ENCODE results near the gene MYCBPAP.

MYCBPAP gene

DNA sequence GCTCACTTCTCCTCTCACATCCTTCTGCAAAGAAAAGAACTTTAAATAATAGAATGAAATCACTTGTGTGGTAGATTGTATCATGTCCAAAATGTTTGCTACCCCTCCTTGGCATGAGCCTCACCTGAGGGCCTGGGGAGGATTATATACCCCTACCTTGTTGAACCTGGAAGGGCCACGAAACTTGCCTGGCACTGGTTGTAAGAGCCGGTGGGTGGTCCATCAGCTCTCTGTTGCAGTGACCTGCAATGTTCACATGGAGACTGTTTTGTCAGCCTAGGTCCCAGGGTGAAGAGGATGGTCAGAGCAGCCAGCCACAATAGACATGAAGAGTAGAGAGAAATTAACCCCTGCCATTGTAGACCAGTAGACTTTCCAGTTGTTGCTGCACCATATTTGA is 19.4 kb upstream of the MYCBPAP start:
- DNase-seq (ENCODE audit: low read depth in 2 of 2) = no peak

- DNase-seq (ENCODE audit: low read depth in 2 of 2) = no peak
These were observed 16.7 kb upstream of the MYCBPAP start for GRCh38 chr17:50491505-50491904.

DNA sequence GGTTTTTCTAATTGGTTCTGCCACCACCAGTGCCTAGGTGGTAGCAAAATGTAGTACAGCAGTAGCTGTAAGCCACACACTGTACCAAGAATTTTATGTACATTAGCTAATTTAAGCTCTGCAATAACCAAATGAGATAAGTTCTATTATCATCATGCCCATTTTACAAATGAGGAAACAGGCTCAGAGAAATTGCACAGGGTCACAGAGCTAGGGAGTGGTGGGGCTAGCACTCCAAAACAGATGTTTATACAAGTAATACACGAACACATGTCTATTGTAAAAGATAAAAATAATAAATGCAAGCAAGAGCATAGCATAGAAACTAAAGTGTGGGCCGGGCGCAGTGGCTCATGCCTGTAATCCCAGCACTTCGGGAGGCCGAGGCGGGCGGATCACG is 16.0 kb upstream of the MYCBPAP start:
- no peak for DNase-seq (ENCODE audit: low read depth in 2 of 2)

- DNase-seq (ENCODE audit: low read depth in 2 of 2) = no peak
These were observed 14.5 kb upstream of the MYCBPAP start for GRCh38 chr17:50493744-50494143.

DNA sequence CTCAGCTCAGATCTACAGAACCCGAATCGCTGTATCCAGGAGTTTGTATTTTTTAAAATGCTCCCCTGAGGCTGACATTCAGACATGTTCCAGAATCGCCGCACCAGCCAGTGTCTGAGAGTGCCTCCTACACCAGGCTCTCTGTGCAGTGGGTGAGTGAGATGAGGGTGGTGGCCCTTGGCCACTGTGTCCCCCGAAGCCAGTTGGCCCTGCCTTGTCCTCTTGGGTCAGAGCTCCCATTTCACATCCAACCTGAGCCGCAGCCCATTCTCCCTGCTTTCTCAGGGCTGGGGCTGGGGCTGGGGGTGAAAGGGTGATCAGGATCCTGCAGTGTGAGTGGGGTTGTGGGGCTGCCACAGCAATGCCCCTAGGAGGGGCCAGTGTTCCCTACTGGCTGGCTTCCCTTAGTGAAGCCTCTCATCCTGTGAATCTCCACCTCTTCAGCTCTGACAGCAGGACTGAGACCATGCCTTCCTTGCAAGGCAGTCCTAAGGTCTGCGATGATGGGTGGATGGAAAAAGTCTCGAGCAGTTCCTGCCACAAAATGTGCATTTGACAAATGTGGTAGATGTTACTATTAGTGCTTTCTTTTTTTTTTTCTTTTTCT is 12.9 kb upstream of the MYCBPAP start:
- no peak for DNase-seq (ENCODE audit: low read depth in 2 of 2)

- DNase-seq (ENCODE audit: low read depth in 2 of 2) = no peak
These were observed 12.3 kb upstream of the MYCBPAP start for GRCh38 chr17:50495918-50496317.

DNA sequence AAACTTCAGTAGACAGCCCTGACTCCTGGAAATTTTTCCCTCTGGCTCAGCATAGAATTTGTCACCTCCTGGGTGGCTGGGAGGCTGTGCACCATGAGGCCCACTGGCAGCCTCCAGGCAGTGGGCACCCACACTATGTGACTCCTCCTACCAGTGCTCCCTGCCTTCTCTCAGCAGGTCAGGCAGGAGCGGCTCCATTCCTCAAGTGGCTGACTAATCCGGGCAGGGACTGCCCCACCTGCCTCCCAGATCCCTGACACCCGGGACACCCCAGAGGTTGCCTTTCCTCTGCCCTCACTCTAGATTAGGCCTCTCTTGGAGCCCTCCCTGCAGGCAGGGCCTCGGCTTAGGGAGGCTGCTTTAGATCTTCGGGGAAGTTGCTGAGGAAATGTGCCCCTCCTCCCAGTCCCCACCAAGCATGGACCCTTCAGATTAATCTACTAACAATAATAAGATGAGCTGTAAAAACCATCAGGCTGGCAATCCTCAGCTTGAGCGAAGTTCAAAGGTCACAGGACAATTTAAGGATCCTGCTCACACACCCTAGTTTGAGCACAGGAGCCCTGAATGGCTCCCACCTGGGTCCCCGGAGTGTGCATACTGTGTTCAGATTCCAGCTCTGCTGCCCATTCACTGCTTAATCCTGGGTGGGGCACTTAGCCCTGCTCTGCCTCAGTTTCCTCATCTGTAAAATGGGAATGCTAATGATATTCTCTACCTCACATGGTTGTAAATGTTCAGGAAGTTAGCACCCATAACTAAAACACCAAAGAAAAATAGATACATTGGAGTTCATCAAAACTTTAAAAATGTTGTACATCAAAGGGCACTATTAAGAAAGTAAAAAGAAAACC is 10.0 kb upstream of the MYCBPAP start:
- no peak for DNase-seq (ENCODE audit: low read depth in 2 of 2)

DNA sequence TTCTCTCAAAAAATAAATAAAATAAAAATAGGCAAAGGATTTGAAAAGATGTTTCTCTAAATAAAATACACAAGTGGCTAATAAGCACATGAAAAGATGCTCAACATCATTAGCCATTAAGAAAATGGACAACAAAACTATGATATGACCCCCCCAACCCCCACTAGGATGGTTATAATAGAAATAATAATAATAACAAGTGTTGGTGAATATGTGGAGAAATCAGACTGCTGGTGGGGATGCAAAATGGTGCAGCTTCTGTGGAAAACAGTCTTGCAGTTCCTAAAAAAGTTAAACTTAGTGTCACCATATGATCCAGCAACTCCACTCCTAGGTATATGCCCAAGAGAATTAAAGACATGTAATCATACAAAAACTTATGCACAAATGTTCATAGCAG is 9.0 kb upstream of the MYCBPAP start:
- DNase-seq (ENCODE audit: low read depth in 2 of 2) = no peak

DNA sequence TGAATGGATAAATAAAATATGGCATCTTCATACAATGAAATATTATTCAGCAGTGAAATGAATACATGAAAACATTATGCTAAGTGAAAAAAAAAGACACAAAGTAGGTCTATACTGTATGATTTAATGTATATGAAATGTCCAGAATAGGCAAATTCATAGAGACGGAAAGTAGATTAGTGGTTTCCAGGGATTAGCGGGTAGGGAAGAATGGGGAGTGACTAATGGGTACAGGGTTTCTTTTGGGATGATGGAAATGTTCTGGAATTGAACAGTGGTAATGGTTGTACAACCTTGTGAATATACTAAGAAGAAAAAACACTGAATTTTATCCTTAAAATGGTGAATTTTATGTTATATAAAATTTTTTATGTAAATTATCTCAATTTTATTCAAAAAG is 8.5 kb upstream of the MYCBPAP start:
- DNase-seq (ENCODE audit: low read depth in 2 of 2) = no peak

GRCh38 chr17:50501054-50501453 is 7.2 kb upstream of the MYCBPAP start:
- no peak for DNase-seq (ENCODE audit: low read depth in 2 of 2)

DNA sequence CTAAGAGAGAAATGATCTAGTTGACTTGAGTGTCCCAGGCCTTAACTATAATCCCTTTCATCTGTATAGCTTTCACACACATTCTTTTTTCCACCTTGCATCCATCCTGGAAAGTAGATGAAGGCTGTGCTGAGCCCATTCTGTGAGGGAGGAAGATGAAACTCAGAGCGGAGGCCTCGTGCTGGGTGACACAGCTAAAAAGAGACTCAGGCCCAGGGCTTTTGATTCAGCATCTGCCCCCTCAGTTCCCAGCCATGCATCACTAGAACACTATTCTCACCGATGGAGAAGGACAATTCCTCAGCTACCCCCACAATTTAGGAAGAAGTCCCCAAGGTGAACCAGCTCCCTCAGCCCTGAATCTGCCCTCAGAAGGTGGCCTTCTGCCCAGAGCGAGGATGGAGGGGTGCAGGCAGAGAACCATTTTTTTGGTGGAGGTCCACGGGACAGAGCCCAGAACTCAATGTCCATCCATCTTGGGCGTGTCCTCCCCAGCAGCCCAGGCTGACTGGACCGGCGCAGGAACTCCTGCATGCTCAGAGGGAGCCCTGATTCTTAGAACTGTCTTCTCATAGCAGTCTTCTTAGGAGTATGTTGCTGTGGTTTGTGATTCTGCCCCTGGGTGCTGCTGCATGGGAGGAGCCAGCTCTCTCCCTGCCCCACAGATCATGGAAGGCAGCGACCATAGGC is 5.8 kb upstream of the MYCBPAP start:
- no peak for DNase-seq (ENCODE audit: low read depth in 2 of 2)

DNA sequence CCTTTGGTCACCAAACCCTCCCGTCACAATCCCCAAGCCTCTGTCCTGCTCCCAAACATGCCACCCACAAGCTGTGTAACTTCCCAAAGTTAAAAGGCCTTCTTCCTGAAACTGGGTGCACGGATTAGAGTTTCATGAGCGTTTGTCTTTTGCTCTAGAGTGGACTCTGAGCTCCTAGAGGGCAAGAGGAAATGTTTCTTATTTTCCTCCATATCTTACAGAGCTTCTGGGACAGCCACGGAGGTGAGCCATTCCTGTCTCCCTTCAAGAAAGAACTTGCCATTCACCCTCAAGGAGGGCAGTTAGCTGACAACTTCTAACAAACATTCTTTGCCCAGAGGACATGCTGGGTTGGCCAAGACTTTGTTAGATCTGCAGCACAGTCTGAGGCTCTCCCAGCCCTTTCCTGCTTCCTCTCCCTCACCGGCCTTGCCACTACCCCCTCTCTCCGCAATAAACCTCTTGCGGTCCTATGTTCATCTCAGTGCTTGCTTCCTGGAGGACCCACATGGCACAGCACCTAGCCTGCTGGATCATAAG is 2.6 kb upstream of the MYCBPAP start:
- DNase-seq (ENCODE audit: low read depth in 2 of 2) = no peak

DNA sequence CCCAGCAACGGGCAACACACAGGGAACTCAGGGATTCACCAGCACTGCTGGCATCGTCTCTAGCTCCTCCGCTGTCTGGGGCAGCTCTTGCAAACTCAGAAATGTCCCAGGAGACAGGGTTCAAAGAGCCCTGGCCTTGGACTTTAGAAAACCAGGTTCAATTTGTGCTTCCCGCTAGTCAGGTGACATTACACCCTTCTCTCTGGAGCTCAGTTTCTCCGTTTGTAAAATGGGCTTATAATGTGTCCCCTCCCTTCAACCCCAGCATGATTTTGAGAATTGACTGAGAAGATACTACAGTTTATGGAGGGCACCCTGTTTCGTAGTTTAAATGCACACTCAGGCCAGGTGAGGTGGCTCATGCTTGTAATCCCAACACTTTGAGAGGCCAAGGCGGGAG is 1.9 kb upstream of the MYCBPAP start:
- no peak for DNase-seq (ENCODE audit: low read depth in 2 of 2)

DNA sequence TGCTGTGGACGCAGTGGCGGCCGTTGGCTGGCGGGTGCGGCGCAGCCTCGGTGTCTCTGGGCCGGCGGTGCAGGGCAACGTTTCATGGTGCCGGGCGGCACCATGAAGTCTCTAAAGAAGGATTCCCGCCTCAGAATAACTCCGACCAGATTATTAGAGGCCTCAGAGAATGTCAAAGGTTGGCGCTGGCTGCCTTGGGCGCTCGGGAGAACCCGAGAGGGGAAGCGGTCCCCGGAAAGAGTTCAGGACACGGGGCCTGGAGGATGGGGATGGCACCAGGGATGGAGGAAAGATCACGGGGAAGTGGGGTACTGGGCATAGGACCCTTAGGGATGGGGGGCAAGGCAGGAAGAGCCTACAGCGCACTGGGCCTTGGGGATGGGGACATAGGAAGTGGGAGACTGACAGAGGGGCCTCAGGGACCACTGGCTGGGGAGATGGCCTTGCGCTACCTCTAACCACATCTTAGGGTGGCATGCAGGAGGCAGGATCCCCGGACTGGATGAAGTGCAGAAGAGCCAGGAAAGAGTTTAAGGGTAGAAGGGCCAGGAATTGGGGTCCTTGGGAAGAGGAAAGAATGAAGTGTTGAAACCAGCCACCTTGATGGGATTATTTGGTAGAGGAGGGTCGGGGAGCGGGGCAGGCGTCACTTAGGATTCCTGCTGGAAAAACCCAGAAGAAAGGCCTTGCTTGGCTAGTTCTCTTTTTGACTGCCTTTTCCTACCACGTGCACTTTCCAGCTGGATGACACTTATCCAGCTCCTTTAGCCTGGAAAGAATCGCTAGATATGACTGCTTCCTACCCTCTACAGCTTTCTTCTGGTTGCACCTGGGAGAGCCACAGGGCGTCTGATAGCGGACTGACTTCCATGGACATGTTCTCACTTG is 578 bp downstream of the MYCBPAP start:
- no peak for DNase-seq (ENCODE audit: low read depth in 2 of 2)

DNA sequence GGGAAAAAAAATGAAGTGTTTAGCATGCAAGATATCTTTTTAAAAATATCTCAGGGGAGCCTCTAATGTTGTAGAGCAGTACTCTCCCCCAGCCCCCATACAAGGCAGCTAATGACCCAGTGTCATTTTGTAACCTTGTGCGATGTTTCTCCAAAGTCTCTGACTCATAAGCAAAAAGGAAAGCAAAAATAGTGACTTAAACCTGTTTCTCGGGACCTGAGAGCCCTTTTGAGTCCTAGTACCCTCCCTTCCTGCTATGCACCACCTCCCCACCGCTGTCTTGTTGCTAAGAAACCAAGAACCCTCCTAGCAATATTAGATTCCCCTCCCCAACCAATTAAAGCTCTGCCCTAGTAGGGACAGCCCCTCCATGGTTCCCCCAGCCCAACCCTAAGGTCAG is 2.8 kb downstream of the MYCBPAP start:
- no peak for DNase-seq (ENCODE audit: low read depth in 2 of 2)

- DNase-seq (ENCODE audit: low read depth in 2 of 2) = no peak
These were observed 5.3 kb downstream of the MYCBPAP start for GRCh38 chr17:50513495-50513894.

- DNase-seq (ENCODE audit: low read depth in 2 of 2) = no peak
These were observed 6.1 kb downstream of the MYCBPAP start for GRCh38 chr17:50514388-50514787.

GRCh38 chr17:50514936-50515702 is 6.9 kb downstream of the MYCBPAP start:
- DNase-seq (ENCODE audit: low read depth in 2 of 2) = no peak

GRCh38 chr17:50517011-50517410 is 8.8 kb downstream of the MYCBPAP start:
- DNase-seq (ENCODE audit: low read depth in 2 of 2) = no peak

DNA sequence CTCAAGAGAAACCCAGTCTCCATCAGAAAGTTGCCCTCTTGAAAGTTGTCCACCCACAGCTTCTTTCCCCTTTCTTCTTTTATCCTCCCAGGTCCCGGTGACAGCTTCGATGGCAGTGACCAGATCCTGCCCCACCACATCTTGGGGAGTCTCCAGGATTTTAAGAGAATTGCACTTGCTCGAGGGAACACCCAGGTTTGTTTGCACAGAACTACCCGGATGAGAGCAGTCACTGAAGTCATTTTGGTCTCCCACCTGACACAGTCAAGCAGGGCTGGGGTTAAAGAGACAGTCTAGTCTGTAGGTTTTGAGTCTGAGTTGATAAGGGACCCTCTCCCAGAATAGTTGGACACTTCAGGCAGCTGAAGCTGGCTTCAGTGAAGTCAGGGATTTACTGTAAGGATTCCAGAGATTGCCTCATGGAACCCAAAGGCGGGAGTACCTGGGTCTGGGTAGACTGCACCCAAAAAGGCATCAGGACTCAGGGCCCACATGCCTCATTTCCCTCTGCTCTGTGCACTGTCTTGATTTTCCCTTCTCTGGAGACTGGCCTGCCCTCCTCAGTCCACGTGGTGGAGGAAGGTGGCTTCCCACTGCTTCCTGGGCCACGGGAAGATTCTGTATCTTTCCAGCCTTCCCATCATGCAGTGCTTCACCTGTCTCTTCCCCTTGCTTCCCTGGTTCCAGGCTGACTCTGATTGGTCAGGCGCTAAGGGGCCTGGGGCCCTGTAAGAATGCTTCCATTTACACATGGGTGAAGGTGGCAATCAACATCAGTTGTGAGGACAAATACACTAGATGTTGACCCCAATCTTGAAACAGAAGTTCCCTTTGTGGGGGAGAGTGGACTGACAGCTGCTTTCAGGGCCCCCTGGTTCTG is 9.5 kb downstream of the MYCBPAP start:
- no peak for DNase-seq (ENCODE audit: low read depth in 2 of 2)

All from stimulated activated CD8-positive, alpha-beta memory T cell treated with anti-CD3 and anti-CD28 coated beads, Interleukin-15, amount 100 ng/mL, for 4 hours (primary cell).